HCT116 (cell line): ENCODE results near the gene SAMD4A. TPM values are rescaled to one million over a fixed set of nuclear protein-coding genes. Genes with fewer than 3 reads are reported as not detected.

Experiments used
- ATAC-seq: fragments of 200-7000 bp; cut with Tn5 transposase; 2 replicates; pipeline ENCODE4 v1.9.1; 2020; ENCODE audit warnings: mild to moderate bottlenecking, moderate library complexity
- BruUV-seq: library from RNA; stranded (reverse); fragments of 400-500 nt; replicated peaks from 2 replicates; lab custom pipeline; 2021; lab: Mats Ljungman, UMichigan
- CTCF ChIA-PET: fragments of 300-600 bp; sonication (Branson Sonifier 250); formaldehyde crosslinking; loops from one replicate; lab custom pipeline; 2021; ENCODE audit warnings: antibody characterized with exemption; lab: Charles Lee
- POLR2A ChIA-PET: fragments of 300-600, 350-600 bp; sonication (Branson Sonifier 250); formaldehyde crosslinking; loops from one replicate; lab custom pipeline; 2021; ENCODE audit warnings: antibody characterized with exemption; lab: Charles Lee
- RAD21 ChIA-PET, 2 experiments: fragments of 300-600 bp; sonication (Branson Sonifier 250); formaldehyde crosslinking; loops; one replicate each; lab custom pipeline; 2023; ENCODE audit warnings: low total read pairs in 2 of 2; ENCODE audit not compliant: uncharacterized antibody in 2 of 2, unreplicated experiment in 2 of 2, low non-redundant PET in 1 of 2; lab: Charles Lee
- DNase-seq: peaks from one replicate; pipeline ENCODE4 v3.0.0-alpha.2; 2010; ENCODE audit warnings: low read depth, low spot score
- H2AFZ ChIP-seq: fragments of 200-600 bp; shearing (Covaris generic), sonication (generic); 2 replicates; pipeline ENCODE4 v1.6.1; 2017; ENCODE audit warnings: low read depth, mixed run types, mixed read lengths, antibody characterized with exemption, low read length; ENCODE audit not compliant: poor library complexity, severe bottlenecking
- H3K27ac ChIP-seq: 2 replicates; pipeline ENCODE4 v1.5.1; 2012; ENCODE audit warnings: low read depth, low read length
- H3K27me3 ChIP-seq: fragments of 200-600 bp; sonication (generic); 2 replicates; pipeline ENCODE4 v1.6.1; 2016; ENCODE audit warnings: mixed run types, low read length, mixed read lengths; ENCODE audit not compliant: insufficient read depth
- H3K36me3 ChIP-seq, 2 experiments: fragments of 200-500 bp in 1 of 2; fragments of 200-600 bp in 1 of 2; sonication (Bioruptor generic) in 1 of 2; sonication (generic) in 1 of 2; 2 replicates each; pipeline versions ENCODE4 v1.5.1 to v1.6.1; 2014 to 2016; ENCODE audit warnings: low read length in 2 of 2, inconsistent platforms in 1 of 2, mixed read lengths in 1 of 2, mixed run types in 1 of 2; ENCODE audit not compliant: insufficient read depth in 2 of 2, control insufficient read depth in 1 of 2
- H3K4me1 ChIP-seq, 2 experiments: fragments of 200-600 bp in 1 of 2; sonication (generic) in 1 of 2; 2 replicates each; pipeline versions ENCODE4 v1.5.1 to v1.6.1; 2012 to 2017; ENCODE audit warnings: low read length in 2 of 2, inconsistent platforms in 1 of 2, mild to moderate bottlenecking in 1 of 2, mixed read lengths in 1 of 2, mixed run types in 1 of 2, moderate library complexity in 1 of 2; ENCODE audit not compliant: insufficient read depth in 2 of 2, control insufficient read depth in 1 of 2
- H3K4me2 ChIP-seq: fragments of 200-600 bp; sonication (generic); 2 replicates; pipeline ENCODE4 v1.6.1; 2017; ENCODE audit warnings: mixed run types, low read length, mixed read lengths
- H3K4me3 ChIP-seq, 2 experiments: fragments of 200-600 bp in 1 of 2; sonication (generic) in 1 of 2; replicated peaks in 1 of 2; 2 replicates each; pipeline ENCODE4 v1.5.1; 2011 to 2016; ENCODE audit warnings: low read length in 2 of 2, control low read depth in 1 of 2, low read depth in 1 of 2, mild to moderate bottlenecking in 1 of 2, mixed read lengths in 1 of 2, mixed run types in 1 of 2
- H3K79me2 ChIP-seq: fragments of 200-600 bp; sonication (generic); 2 replicates; pipeline ENCODE4 v1.6.1; 2017; ENCODE audit warnings: mild to moderate bottlenecking, mixed run types, low read length, moderate library complexity, mixed read lengths; ENCODE audit not compliant: insufficient read depth
- H3K9ac ChIP-seq: fragments of 200-600 bp; sonication (generic); 2 replicates; pipeline ENCODE4 v1.6.1; 2016; ENCODE audit warnings: low read length, mixed read lengths
- H3K9me2 ChIP-seq: fragments of 200-600 bp; sonication (generic), shearing (Covaris generic); 2 replicates; pipeline ENCODE4 v1.6.1; 2017; ENCODE audit warnings: mixed run types, mild to moderate bottlenecking, moderate library complexity; ENCODE audit not compliant: insufficient read depth
- H3K9me3 ChIP-seq, 2 experiments: fragments of 200-500 bp in 1 of 2; fragments of 200-600 bp in 1 of 2; sonication (Bioruptor generic) in 1 of 2; sonication (generic) in 1 of 2; 2 replicates each; pipeline ENCODE4 v1.6.1; 2014 to 2017; ENCODE audit warnings: low read length in 2 of 2, mixed read lengths in 2 of 2, inconsistent platforms in 1 of 2, low read depth in 1 of 2, mild to moderate bottlenecking in 1 of 2, mixed run types in 1 of 2, moderate library complexity in 1 of 2; ENCODE audit not compliant: control insufficient read depth in 1 of 2, insufficient read depth in 1 of 2
- H4K20me1 ChIP-seq: fragments of 200-600 bp; sonication (generic), shearing (Covaris generic); 2 replicates; pipeline ENCODE4 v1.6.1; 2017; ENCODE audit warnings: mixed run types, mild to moderate bottlenecking, moderate library complexity; ENCODE audit not compliant: insufficient read depth
- EGR1 ChIP-seq: IDR thresholded peaks from 2 replicates; pipeline ENCODE4 v1.6.1; 2012; ENCODE audit warnings: low read depth
- ELF1 ChIP-seq: IDR thresholded peaks from 2 replicates; pipeline ENCODE4 v1.6.1; 2012; ENCODE audit warnings: low read depth, borderline replicate concordance
- EZH2 ChIP-seq: fragments of 200-600 bp; sonication (generic); IDR thresholded peaks from 2 replicates; pipeline ENCODE4 v1.6.1; 2017; ENCODE audit warnings: antibody characterized with exemption, mixed run types
- FOSL1 ChIP-seq: IDR thresholded peaks from 2 replicates; pipeline ENCODE4 v1.6.1; 2012; ENCODE audit warnings: low read depth
- POLR2A ChIP-seq: IDR thresholded peaks from 2 replicates; pipeline ENCODE4 v1.7.0; 2011; ENCODE audit warnings: borderline replicate concordance; ENCODE audit not compliant: insufficient read depth, insufficient read length; ENCODE audit errors: extremely low read depth
- RAD21 ChIP-seq: IDR thresholded peaks from 2 replicates; pipeline ENCODE4 v1.6.1; 2012; ENCODE audit warnings: low read depth, mild to moderate bottlenecking
- SIN3A ChIP-seq: IDR thresholded peaks from 2 replicates; pipeline ENCODE4 v1.6.1; 2012; ENCODE audit warnings: low read depth
- SP1 ChIP-seq: IDR thresholded peaks from 2 replicates; pipeline ENCODE4 v1.6.1; 2012; ENCODE audit warnings: low read depth
- SRF ChIP-seq: IDR thresholded peaks from 2 replicates; pipeline ENCODE4 v1.6.1; 2012; ENCODE audit warnings: low read depth
- TCF7L2 ChIP-seq: IDR thresholded peaks from 2 replicates; pipeline ENCODE4 v1.7.0; 2011; ENCODE audit warnings: borderline replicate concordance, inconsistent platforms; ENCODE audit not compliant: insufficient read depth, insufficient read length; ENCODE audit errors: extremely low read depth
- YY1 ChIP-seq: IDR thresholded peaks from 2 replicates; pipeline ENCODE4 v1.6.1; 2011; ENCODE audit warnings: low read length, low read depth, moderate library complexity, mild to moderate bottlenecking; ENCODE audit not compliant: insufficient replicate concordance; ENCODE audit errors: extremely low read depth
- ZNF274 ChIP-seq: fragments of 200-500 bp; sonication (Bioruptor generic); IDR thresholded peaks from 2 replicates; pipeline ENCODE4 v1.6.1; 2014; ENCODE audit warnings: mild to moderate bottlenecking, low read depth, low read length, inconsistent platforms
- intact Hi-C: fragments of 100-400 bp; cut with micrococcal nuclease; formaldehyde crosslinking; loops from 2 replicates; pipeline ENCODE4 v1.10.0; 2022
- total RNA-seq: library from RNA; stranded (reverse); gene quantifications from one replicate; pipeline ENCODE4 v1.2.1, GENCODE V29; 2021; ENCODE audit not compliant: unreplicated experiment
- TF ChIP-seq, protein P1 (sequence below): IDR thresholded peaks from 2 replicates; pipeline ENCODE4 v1.6.1; 2012

Gene SAMD4A
- total RNA-seq, 1 experiment from 2014 or later: 9.0 TPM

DNA sequence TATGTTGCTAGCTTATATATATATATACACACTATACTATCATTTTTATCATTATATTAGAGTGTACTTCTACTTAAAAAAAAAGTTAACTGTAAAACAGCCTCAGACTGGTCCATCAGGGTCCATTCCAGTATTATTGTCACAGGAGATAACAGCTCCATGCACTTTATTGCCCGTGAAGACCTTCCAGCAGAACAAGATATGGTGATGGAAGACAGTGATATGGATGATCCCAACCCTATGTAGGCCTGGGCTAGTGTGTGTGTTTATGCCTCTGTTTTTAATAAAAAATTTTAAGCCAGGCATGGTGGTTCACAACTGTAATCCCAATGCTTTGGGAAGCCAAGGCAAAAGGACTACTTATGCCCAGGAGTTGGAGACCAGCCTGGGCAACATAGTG lies 249.5 kb downstream of the SAMD4A start:
- Histone ChIP-seq H3K4me3 (no peak overlapping the region), H3K36me3 (no peaks in the 10 kb centered on the region), H3K27me3 (no peaks in the 10 kb centered on the region), H2AFZ (no peak overlapping the region), H3K9me3 (no peaks in the 10 kb centered on the region), H3K4me2 (no peak overlapping the region), H3K79me2 (no peaks in the 10 kb centered on the region), H3K4me1 (no peaks in the 10 kb centered on the region), H4K20me1 (no peaks in the 10 kb centered on the region), H3K9ac (no peak overlapping the region), H3K9me2 (0 out of 2 replicates have a peak, but pooled peaks cover 4% of the 10 kb centered on the region), H3K27ac (no peak overlapping the region)
- DNase-seq (no peak), ATAC-seq (no peak)
- ChIA-PET CTCF (interaction anchor here (0.7 kb wide), 1 partner anchor 11 kb away, joined by 3 read pairs; no protein-coding TSS in a partner anchor), POLR2A (no interaction called here), RAD21 (no interaction called here)
- TF ChIP-seq ELF1: no peak
- no peak for TF ChIP-seq SP1
- no peak for TF ChIP-seq SRF
- TF ChIP-seq, protein P1, sequence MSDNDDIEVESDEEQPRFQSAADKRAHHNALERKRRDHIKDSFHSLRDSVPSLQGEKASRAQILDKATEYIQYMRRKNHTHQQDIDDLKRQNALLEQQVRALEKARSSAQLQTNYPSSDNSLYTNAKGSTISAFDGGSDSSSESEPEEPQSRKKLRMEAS: no peak
- TF ChIP-seq SIN3A: no peak
- TF ChIP-seq RAD21: no peak
- no peak for TF ChIP-seq FOSL1
- TF ChIP-seq TCF7L2: no peak
- TF ChIP-seq EGR1: no peak
- no peak for TF ChIP-seq YY1
- intact Hi-C loops: no loop called here
- no TSS peak for BruUV-seq

DNA sequence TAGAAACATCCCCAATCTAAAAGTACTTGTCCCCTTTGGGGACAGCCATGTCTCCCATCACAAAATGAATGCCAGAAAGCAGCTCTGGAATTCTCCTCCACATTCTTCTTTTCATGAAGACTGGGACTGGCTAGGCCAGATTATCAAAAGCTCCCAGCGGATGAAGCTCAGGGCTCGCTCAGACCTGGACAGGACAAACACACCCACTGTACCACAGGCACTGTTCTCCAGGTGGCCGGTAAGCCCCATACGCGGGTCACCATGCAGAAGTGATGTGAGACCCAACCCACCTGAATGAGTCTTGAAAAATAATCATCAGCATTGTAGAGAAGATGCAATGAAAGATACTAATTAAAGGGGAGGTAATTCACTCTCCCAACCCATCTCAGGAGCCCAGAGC lies 250.6 kb downstream of the SAMD4A start:
- Histone ChIP-seq H3K4me1 (no peaks in the 10 kb centered on the region), H3K36me3 (no peaks in the 10 kb centered on the region), H2AFZ (no peak overlapping the region), H3K79me2 (no peaks in the 10 kb centered on the region), H3K9ac (no peak overlapping the region), H4K20me1 (no peaks in the 10 kb centered on the region), H3K4me2 (no peak overlapping the region), H3K27me3 (no peaks in the 10 kb centered on the region), H3K4me3 (no peak overlapping the region), H3K9me2 (0 out of 2 replicates have a peak, but pooled peaks cover 4% of the 10 kb centered on the region), H3K27ac (no peak overlapping the region), H3K9me3 (no peaks in the 10 kb centered on the region)
- no peak for ATAC-seq
- POLR2A ChIA-PET: no interaction called here
- no TSS peak for BruUV-seq
- no peak for TF ChIP-seq EZH2
- TF ChIP-seq ZNF274: no peak
- no peak for TF ChIP-seq POLR2A
- intact Hi-C loops: no loop called here
- CTCF ChIA-PET: interaction anchor here (1.0 kb wide), 1 partner anchor 12 kb away, joined by 3 read pairs; no protein-coding TSS in a partner anchor
- RAD21 ChIA-PET: no interaction called here
- DNase-seq: no peak
